ENCODE results near the gene STXBP2.

The STXBP2 gene

DNA sequence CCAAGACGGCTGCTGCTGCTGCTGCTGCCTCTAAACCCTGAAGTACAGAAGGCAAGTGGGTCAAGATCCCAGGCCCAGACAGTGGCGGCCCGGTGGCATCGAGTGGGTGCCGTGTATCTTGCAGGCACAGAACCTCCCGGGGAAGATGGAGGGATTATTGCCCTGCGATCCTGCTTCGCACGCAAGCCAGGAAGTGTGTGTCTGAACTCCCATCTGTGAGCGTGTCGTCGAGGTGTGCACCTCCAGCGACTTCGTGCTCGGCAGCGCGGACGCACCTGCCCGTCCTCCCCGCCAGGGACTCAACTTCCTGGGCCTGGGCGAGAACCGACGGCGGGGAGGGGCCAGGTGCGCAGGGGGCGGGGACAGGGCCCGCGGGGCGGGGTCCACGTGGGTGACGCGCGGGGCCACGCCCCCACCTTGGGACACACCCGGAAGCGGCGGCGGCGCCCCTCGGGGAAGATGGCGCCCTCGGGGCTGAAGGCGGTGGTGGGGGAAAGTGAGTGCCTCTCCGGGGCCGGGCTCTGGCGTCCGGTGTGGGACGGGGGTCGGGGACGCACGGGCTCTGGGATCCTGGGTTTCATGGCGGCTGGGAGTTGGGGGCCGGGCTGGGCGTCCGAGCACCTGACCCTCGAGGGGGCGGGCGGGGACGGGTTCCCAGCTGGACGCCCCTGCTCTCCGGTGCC is at the start of gene STXBP2:
Gene STXBP2, plus strand, starts transcription at position 420 of the 683 bp plus-strand sequence. Its CDS starts 40 bp downstream, at position 460.
- DNase-seq = peak in 5 of 56 donors; percentile 10 to 44 (median 28)

DNA sequence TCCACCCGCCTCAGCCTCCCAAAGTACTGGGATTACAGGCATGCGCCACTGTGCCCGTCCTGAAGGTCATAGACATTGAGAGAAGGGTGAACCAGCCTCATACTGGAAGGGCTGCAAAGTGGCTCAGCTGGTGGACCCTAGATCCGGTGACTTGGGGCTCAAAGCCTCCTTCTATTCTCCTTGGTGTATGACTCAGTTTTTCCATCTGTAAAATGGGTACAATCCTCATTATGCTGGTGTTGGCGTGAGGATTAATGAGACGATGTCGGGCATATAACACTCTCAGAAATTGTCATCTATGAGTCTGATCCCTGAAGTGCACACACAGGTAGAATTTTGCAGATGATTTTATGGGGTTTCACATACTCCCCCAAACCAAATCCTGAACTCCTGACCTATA is 47.1 kb upstream of the STXBP2 start:
- no peak for DNase-seq

DNA sequence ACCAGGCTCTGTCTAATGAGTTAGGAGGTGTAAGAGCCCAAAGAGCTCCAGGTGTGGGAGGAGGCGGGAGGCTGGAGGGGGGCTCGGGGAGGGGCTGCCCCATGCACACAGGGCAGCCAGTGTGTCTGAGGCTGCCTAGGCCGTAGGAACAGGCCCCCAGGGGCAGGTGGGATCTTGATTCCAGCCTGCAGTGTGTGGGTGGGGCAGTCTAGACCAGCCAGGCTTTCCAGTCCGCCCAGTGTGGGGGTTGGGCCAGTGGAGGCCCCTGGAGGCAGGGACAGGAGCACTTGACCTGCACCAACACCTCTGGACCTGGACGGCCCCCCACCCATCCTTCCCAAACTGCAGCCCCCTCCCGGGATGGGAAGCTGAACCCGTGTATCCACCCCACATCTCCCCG is 46.7 kb upstream of the STXBP2 start:
- DNase-seq = no peak

DNA sequence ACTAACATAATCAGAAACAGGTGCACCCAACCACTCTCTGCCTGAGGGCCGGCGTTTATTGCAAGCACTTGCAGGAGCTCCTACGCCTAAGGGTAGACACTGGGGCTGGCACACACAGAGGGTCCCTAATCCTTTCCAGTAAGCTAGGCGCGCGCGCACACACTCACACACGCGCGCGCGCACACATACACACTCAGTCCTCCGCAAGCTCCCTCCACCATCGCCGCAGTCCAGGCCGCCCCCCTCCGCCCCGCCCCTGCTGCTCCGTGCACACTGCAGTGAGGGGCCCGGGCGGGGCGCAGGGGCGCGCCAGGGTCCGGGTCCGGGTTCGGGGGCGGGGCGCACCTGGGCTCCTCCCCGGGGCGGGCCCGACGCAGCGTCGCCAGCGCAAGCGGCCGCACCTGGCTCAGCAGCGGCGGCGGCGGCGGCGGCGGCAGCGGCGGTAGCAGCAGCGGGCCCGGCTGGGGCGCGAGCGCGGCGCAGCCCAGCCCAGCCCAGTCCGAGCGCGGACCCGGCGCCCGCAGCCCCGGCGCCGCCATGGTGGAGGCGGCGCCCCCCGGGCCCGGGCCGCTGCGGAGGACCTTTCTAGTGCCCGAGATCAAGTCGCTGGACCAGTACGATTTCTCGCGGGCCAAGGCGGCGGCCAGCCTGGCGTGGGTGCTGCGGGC is 41.3 kb upstream of the STXBP2 start, which contains the start of gene CAMSAP3:
Gene CAMSAP3, plus strand, starts transcription at position 398 of the 668 bp plus-strand sequence. Its CDS starts 140 bp downstream, at position 538.
- peak in 14 of 56 donors; percentile 3 to 49 (median 14) for DNase-seq

DNA sequence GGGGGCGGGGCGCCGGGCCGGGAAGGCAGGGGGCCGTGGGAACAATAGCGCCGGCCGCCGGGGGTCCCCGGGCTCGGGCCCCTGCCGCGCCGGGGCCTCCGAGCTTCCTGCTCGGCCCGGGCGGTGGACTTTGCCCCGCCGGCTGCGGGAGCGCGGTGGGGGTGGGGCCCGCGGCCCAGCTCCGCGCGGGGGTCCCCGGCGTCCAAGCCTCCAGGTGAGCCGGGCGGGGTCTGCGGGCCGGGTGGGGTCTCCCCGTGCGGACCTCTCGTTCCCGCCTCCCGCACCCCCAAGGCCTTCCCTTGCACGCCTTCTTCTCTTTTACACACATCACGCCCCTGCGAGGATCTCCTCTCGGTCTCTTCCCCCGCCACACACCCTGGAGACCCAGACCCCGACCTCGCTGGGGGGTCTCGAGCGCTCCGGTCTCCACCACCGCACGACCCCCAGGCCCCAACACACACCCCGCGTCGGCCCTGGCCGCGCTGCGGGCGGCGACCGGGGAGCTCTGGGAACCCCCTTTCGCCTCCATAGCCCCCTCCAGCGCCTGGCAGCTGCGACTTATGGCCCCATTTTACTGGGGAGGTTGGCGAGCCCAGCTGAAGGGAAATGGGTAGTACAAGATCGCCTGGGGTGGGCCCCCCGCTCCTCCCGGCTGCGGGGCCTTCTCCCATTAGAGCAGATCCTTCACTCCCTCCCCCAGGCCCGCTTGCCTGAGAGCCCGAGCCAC is 40.5 kb upstream of the STXBP2 start:
- no peak for DNase-seq

GRCh38 chr19:7597689-7598088 is 39.2 kb upstream of the STXBP2 start:
- DNase-seq = no peak

DNA sequence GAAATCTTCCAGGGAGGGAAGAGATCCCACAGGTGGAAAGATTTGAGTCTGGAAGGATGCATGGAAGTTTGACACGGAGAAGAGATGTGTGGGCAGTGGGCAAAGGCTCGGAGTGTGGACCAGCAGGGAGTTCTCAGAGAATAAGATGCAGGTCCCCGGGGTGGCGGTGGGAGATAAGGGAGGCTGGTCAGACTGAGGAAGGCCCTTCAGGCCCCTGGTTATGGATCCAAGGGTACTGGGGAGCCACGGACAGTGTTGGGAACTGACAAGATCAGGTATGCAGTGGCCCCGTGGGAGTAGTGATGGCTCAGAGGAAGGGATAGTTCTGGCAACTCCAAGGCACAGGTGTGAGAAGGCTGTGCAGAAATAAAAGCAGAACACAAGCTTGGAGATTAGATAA is 38.7 kb upstream of the STXBP2 start:
- no peak for DNase-seq

DNA sequence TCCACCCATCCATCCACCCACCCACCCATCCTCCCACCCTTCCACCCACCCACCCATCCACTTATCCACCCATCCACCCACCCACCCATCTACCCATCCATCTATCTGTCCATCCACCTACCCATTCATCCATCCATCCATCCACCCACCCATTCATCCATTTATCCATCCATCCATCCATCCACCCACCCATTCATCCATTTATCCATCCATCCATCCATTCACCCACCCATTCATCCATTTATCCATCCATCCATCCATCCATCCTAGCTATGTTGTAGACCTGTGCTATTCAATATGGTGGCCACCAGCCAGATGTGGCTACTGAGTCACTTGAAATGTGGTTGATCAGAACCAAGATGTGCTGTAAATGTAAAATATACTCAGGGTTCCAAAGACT is 36.2 kb upstream of the STXBP2 start:
- DNase-seq = no peak

GRCh38 chr19:7602240-7602934 is 34.5 kb upstream of the STXBP2 start:
- DNase-seq = no peak

GRCh38 chr19:7602935-7603497 is 33.9 kb upstream of the STXBP2 start:
- no peak for DNase-seq

DNA sequence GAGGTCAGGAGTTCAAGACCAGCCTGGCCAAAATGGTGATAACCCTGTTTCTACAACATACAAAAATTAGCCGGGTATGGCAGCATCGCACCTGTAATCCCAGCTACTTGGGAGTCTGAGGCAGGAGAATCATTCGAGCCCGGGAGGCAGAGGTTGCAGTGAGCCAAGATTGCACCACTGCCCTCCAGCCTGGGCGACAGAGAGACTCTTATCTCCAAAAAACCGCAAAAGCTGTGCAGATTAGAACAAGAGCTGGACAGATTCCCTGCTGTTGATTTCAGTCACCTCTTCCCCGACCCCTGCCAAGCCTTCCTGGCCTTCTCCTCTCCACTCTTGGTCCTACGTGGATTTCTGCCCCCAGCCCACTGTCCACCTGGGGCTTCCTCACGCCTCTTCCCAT is 33.0 kb upstream of the STXBP2 start:
- DNase-seq = no peak

DNA sequence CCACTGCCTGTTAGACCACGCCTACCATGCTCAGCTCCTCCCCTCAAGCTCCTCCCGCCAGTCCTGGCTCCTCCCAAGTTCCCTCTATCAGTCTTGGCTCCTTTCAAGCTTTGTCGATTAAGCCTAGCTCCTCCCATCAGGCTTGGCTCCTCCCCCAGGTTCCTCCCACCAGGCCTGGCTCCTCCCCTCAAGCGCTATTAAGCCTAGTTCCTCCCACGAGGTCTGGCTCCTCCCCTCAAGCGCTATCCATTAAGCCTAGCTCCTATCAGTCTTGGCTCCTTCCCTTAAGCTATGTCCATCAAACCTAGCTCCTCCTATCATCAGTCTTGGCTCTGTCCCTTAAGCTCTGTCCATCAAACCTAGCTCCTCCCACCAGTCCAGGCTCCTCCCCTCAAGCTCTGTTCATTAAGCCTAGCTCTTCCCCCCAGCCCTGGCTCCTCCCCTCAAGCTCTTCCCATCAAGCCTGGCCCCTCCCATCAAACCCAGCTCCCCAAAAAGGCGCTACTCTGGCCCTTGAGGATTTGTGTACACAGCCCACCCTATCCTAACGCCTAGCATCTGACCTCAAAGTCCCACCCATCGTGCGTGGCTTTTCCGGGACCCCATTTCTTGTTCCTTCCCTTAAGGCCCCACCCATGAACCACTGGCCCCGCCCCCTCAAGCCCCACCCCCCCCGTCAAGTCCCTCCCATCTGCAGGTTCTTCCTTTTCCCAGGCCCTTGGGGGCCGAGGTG is 31.3 kb upstream of the STXBP2 start:
- DNase-seq = no peak

DNA sequence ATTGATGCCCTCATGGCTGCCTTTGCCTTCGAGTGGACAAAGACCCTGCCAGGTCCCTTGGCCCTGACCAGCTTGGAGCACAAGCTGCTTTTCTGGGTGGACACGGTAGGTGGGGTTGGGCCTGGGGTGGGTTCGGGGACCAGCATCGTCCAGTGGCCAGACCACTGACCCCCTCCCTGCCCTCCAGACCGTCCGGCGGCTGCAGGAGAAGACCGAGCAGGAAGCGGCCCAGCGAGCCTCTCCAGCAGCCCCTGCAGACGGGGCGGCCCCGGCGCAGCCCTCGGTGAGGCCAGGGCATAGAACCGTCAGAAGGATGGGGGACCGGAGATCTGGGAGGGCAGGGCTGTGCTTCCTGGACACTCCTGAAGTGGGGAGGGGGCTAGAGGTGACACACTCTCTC is 30.6 kb upstream of the STXBP2 start:
- no peak for DNase-seq

DNA sequence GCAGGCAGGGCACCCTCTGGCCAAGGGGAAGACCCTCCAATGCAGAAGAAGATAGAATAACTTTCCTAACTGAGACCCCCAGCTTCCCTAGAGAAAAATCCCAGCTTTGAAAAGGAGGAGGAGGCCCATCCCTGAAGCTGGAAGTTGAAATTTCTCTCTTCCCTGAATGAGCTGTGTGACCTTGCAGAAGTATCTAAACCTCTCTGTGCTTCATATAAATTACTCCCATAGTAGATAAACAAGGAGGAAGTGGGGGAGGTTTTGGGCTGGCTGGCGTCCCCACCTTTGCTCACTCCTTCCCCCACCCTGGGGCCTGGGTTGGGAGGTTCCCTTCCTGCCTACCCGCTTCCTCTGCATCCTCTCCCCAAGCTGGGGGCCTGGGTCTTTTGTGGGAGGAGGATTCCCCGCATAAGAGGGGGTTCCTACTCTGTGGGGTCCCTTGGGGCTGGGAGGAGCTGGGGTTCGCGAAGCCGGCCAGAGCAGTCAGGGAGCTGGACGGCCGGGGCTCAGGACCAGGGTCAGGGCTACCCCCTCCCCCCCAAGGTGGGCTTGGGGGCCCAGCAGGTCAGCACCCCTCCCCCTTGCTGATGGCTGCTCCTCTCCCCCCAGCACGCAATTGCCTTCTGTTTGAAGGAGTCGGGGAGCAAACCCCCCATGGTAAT is 29.6 kb upstream of the STXBP2 start:
- DNase-seq = no peak

- no peak for DNase-seq
Observed at GRCh38 chr19:7607874-7608560, 28.9 kb upstream of the STXBP2 start.

- no peak for DNase-seq
Observed at GRCh38 chr19:7610491-7611240, 26.2 kb upstream of the STXBP2 start.

GRCh38 chr19:7611541-7612279 is 25.2 kb upstream of the STXBP2 start:
- no peak for DNase-seq
